HepG2 (cell line): ENCODE measurements around the gene SLC12A5. TPM values are rescaled to one million over a fixed set of nuclear protein-coding genes. Genes with fewer than 3 reads are reported as not detected.

Source experiments
- ASH2L ChIP-seq: fragments of 300-600, 200-600 bp; sonication (generic); IDR thresholded peaks from 2 replicates; pipeline ENCODE4 v1.7.0; 2017; ENCODE audit warnings: low read depth, mild to moderate bottlenecking, moderate library complexity, mixed read lengths, low read length; ENCODE audit not compliant: insufficient read length
- EED ChIP-seq: sonication (generic); formaldehyde crosslinking; IDR thresholded peaks from 2 replicates; pipeline ENCODE4 v1.5.0; 2020; ENCODE audit warnings: mild to moderate bottlenecking, missing genetic modification reagents
- MXD1 ChIP-seq: sonication (generic); formaldehyde crosslinking; IDR thresholded peaks from 2 replicates; pipeline ENCODE4 v1.4.0; 2020; ENCODE audit warnings: mild to moderate bottlenecking, missing genetic modification reagents
- PCBP1 ChIP-seq: fragments of 200-400 bp; formaldehyde crosslinking; IDR thresholded peaks from 2 replicates; pipeline ENCODE4 v1.6.1; 2017; ENCODE audit warnings: mild to moderate bottlenecking, low read depth, low read length, borderline replicate concordance
- REXO4 ChIP-seq: sonication (generic); formaldehyde crosslinking; IDR thresholded peaks from 2 replicates; pipeline ENCODE4 v1.8.0; 2022; ENCODE audit warnings: missing genetic modification reagents, mild to moderate bottlenecking, borderline replicate concordance
- RXRA ChIP-seq: sonication (generic); formaldehyde crosslinking; IDR thresholded peaks from 2 replicates; pipeline ENCODE4 v1.5.1; 2020; ENCODE audit warnings: missing genetic modification reagents
- ZFP1 ChIP-seq: IDR thresholded peaks from 2 replicates; pipeline ENCODE4 v1.6.1; 2016
- ZNF34 ChIP-seq: sonication (generic); formaldehyde crosslinking; IDR thresholded peaks from 2 replicates; pipeline ENCODE4 v1.4.0; 2020; ENCODE audit warnings: mild to moderate bottlenecking, missing genetic modification reagents, borderline replicate concordance
- ZNF383 ChIP-seq: sonication (generic); formaldehyde crosslinking; IDR thresholded peaks from 2 replicates; pipeline ENCODE4 v1.4.0; 2020; ENCODE audit warnings: missing genetic modification reagents, mild to moderate bottlenecking, borderline replicate concordance
- polyA plus RNA-seq, 8 experiments: library from polyadenylated mRNA; depleted of rRNA in 3 of 8; stranded (reverse) in 7 of 8; unstranded in 1 of 8; fragments of >200 nt; fragmentation: Illumina TruSeq in 4 of 8; extraction: Trizol in 4 of 8; gene quantifications; 2 replicates each; pipeline versions ENCODE4 v1.2.1 to v1.2.3, GENCODE V29; 2011 to 2016; ENCODE audit warnings: low read depth in 4 of 8, missing spikeins in 1 of 8, mixed read lengths in 1 of 8; ENCODE audit not compliant: insufficient read depth in 1 of 8
- total RNA-seq, 5 experiments: library from RNA; depleted of rRNA; stranded (reverse); fragments of >200 nt; fragmentation: Illumina TruSeq; extraction: Trizol; gene quantifications; 2 replicates each; pipeline ENCODE4 v1.2.3, GENCODE V29; 2016; ENCODE audit warnings: low read depth in 1 of 5
- TF ChIP-seq, protein P1 (sequence below): sonication (generic); formaldehyde crosslinking; IDR thresholded peaks from 2 replicates; pipeline ENCODE4 v1.4.0; 2020; ENCODE audit warnings: missing genetic modification reagents
- TF ChIP-seq, protein P2 (sequence below): sonication (generic); formaldehyde crosslinking; conservative IDR thresholded peaks from 2 replicates; pipeline ENCODE4 v1.8.1; 2023; ENCODE audit warnings: missing genetic modification reagents
- TF ChIP-seq, protein P3 (sequence below): sonication (generic); formaldehyde crosslinking; IDR thresholded peaks from 2 replicates; pipeline ENCODE4 v1.8.0; 2022; ENCODE audit warnings: missing genetic modification reagents, mild to moderate bottlenecking, moderate library complexity, borderline replicate concordance
- TF ChIP-seq, protein P4 (sequence below): sonication (generic); formaldehyde crosslinking; IDR thresholded peaks from 2 replicates; pipeline ENCODE4 v1.4.0; 2020; ENCODE audit warnings: missing genetic modification reagents
- TF ChIP-seq, protein P5 (sequence below): sonication (generic); formaldehyde crosslinking; IDR thresholded peaks from 2 replicates; pipeline ENCODE4 v1.4.0; 2020; ENCODE audit warnings: mild to moderate bottlenecking, missing genetic modification reagents
- TF ChIP-seq, protein P6 (sequence below): sonication (generic); formaldehyde crosslinking; IDR thresholded peaks from 2 replicates; pipeline ENCODE4 v1.5.1; 2020; ENCODE audit warnings: mild to moderate bottlenecking, missing genetic modification reagents, moderate library complexity

SLC12A5 gene
- total and polyA plus RNA-seq, 2 of the 13 experiments (the other 11 are each of a cell fraction or from before 2014, with no cell fraction given): 4.3 to 5.4 TPM

GRCh38 chr20:46031701-46032254 is 2.8 kb downstream of the SLC12A5 start (continued):
- TF ChIP-seq, protein P1, sequence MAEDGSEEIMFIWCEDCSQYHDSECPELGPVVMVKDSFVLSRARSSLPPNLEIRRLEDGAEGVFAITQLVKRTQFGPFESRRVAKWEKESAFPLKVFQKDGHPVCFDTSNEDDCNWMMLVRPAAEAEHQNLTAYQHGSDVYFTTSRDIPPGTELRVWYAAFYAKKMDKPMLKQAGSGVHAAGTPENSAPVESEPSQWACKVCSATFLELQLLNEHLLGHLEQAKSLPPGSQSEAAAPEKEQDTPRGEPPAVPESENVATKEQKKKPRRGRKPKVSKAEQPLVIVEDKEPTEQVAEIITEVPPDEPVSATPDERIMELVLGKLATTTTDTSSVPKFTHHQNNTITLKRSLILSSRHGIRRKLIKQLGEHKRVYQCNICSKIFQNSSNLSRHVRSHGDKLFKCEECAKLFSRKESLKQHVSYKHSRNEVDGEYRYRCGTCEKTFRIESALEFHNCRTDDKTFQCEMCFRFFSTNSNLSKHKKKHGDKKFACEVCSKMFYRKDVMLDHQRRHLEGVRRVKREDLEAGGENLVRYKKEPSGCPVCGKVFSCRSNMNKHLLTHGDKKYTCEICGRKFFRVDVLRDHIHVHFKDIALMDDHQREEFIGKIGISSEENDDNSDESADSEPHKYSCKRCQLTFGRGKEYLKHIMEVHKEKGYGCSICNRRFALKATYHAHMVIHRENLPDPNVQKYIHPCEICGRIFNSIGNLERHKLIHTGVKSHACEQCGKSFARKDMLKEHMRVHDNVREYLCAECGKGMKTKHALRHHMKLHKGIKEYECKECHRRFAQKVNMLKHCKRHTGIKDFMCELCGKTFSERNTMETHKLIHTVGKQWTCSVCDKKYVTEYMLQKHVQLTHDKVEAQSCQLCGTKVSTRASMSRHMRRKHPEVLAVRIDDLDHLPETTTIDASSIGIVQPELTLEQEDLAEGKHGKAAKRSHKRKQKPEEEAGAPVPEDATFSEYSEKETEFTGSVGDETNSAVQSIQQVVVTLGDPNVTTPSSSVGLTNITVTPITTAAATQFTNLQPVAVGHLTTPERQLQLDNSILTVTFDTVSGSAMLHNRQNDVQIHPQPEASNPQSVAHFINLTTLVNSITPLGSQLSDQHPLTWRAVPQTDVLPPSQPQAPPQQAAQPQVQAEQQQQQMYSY (CRISPR knock-in tag): peak; percentile 81
- TF ChIP-seq, protein P2, sequence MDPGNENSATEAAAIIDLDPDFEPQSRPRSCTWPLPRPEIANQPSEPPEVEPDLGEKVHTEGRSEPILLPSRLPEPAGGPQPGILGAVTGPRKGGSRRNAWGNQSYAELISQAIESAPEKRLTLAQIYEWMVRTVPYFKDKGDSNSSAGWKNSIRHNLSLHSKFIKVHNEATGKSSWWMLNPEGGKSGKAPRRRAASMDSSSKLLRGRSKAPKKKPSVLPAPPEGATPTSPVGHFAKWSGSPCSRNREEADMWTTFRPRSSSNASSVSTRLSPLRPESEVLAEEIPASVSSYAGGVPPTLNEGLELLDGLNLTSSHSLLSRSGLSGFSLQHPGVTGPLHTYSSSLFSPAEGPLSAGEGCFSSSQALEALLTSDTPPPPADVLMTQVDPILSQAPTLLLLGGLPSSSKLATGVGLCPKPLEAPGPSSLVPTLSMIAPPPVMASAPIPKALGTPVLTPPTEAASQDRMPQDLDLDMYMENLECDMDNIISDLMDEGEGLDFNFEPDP (CRISPR knock-in tag): no peak
- no peak for TF ChIP-seq ZNF34 (CRISPR knock-in tag)
- no peak for TF ChIP-seq ZFP1 (CRISPR knock-in tag)
- TF ChIP-seq, protein P3, sequence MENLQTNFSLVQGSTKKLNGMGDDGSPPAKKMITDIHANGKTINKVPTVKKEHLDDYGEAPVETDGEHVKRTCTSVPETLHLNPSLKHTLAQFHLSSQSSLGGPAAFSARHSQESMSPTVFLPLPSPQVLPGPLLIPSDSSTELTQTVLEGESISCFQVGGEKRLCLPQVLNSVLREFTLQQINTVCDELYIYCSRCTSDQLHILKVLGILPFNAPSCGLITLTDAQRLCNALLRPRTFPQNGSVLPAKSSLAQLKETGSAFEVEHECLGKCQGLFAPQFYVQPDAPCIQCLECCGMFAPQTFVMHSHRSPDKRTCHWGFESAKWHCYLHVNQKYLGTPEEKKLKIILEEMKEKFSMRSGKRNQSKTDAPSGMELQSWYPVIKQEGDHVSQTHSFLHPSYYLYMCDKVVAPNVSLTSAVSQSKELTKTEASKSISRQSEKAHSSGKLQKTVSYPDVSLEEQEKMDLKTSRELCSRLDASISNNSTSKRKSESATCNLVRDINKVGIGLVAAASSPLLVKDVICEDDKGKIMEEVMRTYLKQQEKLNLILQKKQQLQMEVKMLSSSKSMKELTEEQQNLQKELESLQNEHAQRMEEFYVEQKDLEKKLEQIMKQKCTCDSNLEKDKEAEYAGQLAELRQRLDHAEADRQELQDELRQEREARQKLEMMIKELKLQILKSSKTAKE: 0 out of 2 replicates have a peak, but pooled peaks have one; percentile 26
- TF ChIP-seq, protein P4, sequence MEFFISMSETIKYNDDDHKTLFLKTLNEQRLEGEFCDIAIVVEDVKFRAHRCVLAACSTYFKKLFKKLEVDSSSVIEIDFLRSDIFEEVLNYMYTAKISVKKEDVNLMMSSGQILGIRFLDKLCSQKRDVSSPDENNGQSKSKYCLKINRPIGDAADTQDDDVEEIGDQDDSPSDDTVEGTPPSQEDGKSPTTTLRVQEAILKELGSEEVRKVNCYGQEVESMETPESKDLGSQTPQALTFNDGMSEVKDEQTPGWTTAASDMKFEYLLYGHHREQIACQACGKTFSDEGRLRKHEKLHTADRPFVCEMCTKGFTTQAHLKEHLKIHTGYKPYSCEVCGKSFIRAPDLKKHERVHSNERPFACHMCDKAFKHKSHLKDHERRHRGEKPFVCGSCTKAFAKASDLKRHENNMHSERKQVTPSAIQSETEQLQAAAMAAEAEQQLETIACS (CRISPR knock-in tag): peak; percentile 62
- 0 out of 2 replicates have a peak, but pooled peaks have one; percentile 30 for TF ChIP-seq MXD1 (CRISPR knock-in tag)
- TF ChIP-seq PCBP1: no peak
- TF ChIP-seq, protein P5, sequence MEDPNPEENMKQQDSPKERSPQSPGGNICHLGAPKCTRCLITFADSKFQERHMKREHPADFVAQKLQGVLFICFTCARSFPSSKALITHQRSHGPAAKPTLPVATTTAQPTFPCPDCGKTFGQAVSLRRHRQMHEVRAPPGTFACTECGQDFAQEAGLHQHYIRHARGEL (CRISPR knock-in tag): no peak
- no peak for TF ChIP-seq REXO4 (CRISPR knock-in tag)
- no peak for TF ChIP-seq ASH2L
- TF ChIP-seq EED (CRISPR knock-in tag): no peak
- no peak for TF ChIP-seq ZNF383 (CRISPR knock-in tag)
- no peak for TF ChIP-seq RXRA
- TF ChIP-seq, protein P6, sequence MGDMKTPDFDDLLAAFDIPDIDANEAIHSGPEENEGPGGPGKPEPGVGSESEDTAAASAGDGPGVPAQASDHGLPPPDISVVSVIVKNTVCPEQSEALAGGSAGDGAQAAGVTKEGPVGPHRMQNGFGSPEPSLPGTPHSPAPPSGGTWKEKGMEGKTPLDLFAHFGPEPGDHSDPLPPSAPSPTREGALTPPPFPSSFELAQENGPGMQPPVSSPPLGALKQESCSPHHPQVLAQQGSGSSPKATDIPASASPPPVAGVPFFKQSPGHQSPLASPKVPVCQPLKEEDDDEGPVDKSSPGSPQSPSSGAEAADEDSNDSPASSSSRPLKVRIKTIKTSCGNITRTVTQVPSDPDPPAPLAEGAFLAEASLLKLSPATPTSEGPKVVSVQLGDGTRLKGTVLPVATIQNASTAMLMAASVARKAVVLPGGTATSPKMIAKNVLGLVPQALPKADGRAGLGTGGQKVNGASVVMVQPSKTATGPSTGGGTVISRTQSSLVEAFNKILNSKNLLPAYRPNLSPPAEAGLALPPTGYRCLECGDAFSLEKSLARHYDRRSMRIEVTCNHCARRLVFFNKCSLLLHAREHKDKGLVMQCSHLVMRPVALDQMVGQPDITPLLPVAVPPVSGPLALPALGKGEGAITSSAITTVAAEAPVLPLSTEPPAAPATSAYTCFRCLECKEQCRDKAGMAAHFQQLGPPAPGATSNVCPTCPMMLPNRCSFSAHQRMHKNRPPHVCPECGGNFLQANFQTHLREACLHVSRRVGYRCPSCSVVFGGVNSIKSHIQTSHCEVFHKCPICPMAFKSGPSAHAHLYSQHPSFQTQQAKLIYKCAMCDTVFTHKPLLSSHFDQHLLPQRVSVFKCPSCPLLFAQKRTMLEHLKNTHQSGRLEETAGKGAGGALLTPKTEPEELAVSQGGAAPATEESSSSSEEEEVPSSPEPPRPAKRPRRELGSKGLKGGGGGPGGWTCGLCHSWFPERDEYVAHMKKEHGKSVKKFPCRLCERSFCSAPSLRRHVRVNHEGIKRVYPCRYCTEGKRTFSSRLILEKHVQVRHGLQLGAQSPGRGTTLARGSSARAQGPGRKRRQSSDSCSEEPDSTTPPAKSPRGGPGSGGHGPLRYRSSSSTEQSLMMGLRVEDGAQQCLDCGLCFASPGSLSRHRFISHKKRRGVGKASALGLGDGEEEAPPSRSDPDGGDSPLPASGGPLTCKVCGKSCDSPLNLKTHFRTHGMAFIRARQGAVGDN: peak; percentile 24; the same call in 1 of the 2 replicates
